Astrocyte (in vitro differentiated cells and primary cell): ENCODE results near the gene UGT1A6. TPM values are rescaled to one million over a fixed set of nuclear protein-coding genes. Genes with fewer than 3 reads are reported as not detected.

Source experiments
- DNase-seq: peaks from one replicate; pipeline ENCODE4 v3.0.0-alpha.2; 2010; ENCODE audit warnings: low read depth
- FAIRE-seq: peaks from 2 replicates; lab custom pipeline; 2011; peaks lifted over from hg19 to GRCh38; lab: Jason Lieb, UNC
- H2AFZ ChIP-seq: 2 replicates; pipeline ENCODE4 v1.6.0; 2012; ENCODE audit warnings: low read depth, low read length, inconsistent platforms
- H3K27ac ChIP-seq: 2 replicates; pipeline ENCODE4 v1.5.1; 2011; ENCODE audit warnings: low read depth, low read length, inconsistent platforms
- H3K27me3 ChIP-seq: 2 replicates; pipeline ENCODE4 v1.6.0; 2011; ENCODE audit warnings: low read length, inconsistent platforms; ENCODE audit not compliant: insufficient read depth
- H3K36me3 ChIP-seq: 2 replicates; pipeline ENCODE4 v1.5.1; 2011; ENCODE audit warnings: low read length, inconsistent platforms; ENCODE audit not compliant: insufficient read depth
- H3K4me1 ChIP-seq: 2 replicates; pipeline ENCODE4 v1.5.1; 2011; ENCODE audit warnings: low read length, inconsistent platforms; ENCODE audit not compliant: insufficient read depth
- H3K4me2 ChIP-seq: 2 replicates; pipeline ENCODE4 v1.6.0; 2012; ENCODE audit warnings: low read length, inconsistent platforms
- H3K4me3 ChIP-seq: 2 replicates; pipeline ENCODE4 v1.5.1; 2011; ENCODE audit warnings: low read depth, mild to moderate bottlenecking, low read length, inconsistent platforms; ENCODE audit not compliant: insufficient read depth
- H3K79me2 ChIP-seq: 2 replicates; pipeline ENCODE4 v1.6.0; 2012; ENCODE audit warnings: mild to moderate bottlenecking, low read length, inconsistent platforms; ENCODE audit not compliant: insufficient read depth
- H3K9ac ChIP-seq: 2 replicates; pipeline ENCODE4 v1.6.0; 2012; ENCODE audit warnings: mild to moderate bottlenecking, low read length, inconsistent platforms
- H3K9me3 ChIP-seq: 2 replicates; pipeline ENCODE4 v1.5.1; 2012; ENCODE audit warnings: low read depth, mild to moderate bottlenecking, low read length, inconsistent platforms; ENCODE audit not compliant: insufficient read depth
- H4K20me1 ChIP-seq: 2 replicates; pipeline ENCODE4 v1.6.0; 2012; ENCODE audit warnings: low read length, inconsistent platforms; ENCODE audit not compliant: insufficient read depth
- H3K27ac Mint-ChIP-seq: one replicate; pipeline ENCODE4 v1.8.0; 2021; ENCODE audit warnings: mild to moderate bottlenecking, mixed read lengths; ENCODE audit not compliant: unreplicated experiment
- H3K27me3 Mint-ChIP-seq: one replicate; pipeline ENCODE4 v1.8.0; 2021; ENCODE audit warnings: low read depth, mixed read lengths; ENCODE audit not compliant: unreplicated experiment
- H3K36me3 Mint-ChIP-seq: one replicate; pipeline ENCODE4 v1.8.0; 2021; ENCODE audit warnings: low read depth, mixed read lengths; ENCODE audit not compliant: unreplicated experiment
- H3K4me1 Mint-ChIP-seq: one replicate; pipeline ENCODE4 v1.8.0; 2021; ENCODE audit warnings: low read depth, mixed read lengths; ENCODE audit not compliant: unreplicated experiment
- H3K4me3 Mint-ChIP-seq: one replicate; pipeline ENCODE4 v1.8.0; 2021; ENCODE audit warnings: mild to moderate bottlenecking, moderate library complexity, mixed read lengths; ENCODE audit not compliant: unreplicated experiment
- H3K9me3 Mint-ChIP-seq: one replicate; pipeline ENCODE4 v1.8.0; 2021; ENCODE audit warnings: mild to moderate bottlenecking, mixed read lengths; ENCODE audit not compliant: unreplicated experiment
- EZH2 ChIP-seq: IDR thresholded peaks from 2 replicates; pipeline ENCODE4 v1.6.1; 2012; ENCODE audit warnings: mild to moderate bottlenecking, low read length, inconsistent platforms; ENCODE audit not compliant: insufficient read depth
- total RNA-seq: library from RNA; stranded (reverse); gene quantifications from 2 replicates; pipeline ENCODE4 v1.2.1, GENCODE V29; 2021
- TF ChIP-seq, protein P1 (sequence below): IDR thresholded peaks from 2 replicates; pipeline ENCODE4 v1.5.1; 2011; ENCODE audit warnings: low read depth, mild to moderate bottlenecking, inconsistent platforms, low read length, moderate library complexity; ENCODE audit not compliant: insufficient read depth

The UGT1A6 gene
- total RNA-seq, 1 donor from 2014 or later = not detected

- FAIRE-seq = no peak
- H3K79me2 ChIP-seq = no peaks in the 10 kb centered on the region
Measured at GRCh38 chr2:233799087-233799665, 106.5 kb downstream of the UGT1A6 start.

GRCh38 chr2:233799716-233800115 lies 107.0 kb downstream of the UGT1A6 start:
- peaks cover under 1% of the 10 kb centered on the region for H3K27me3 ChIP-seq
- H3K4me2 ChIP-seq = no peak overlapping the region
- H3K27ac ChIP-seq = no peak overlapping the region
- peaks cover 38% of the 10 kb centered on the region for H3K27me3 Mint-ChIP-seq
- H4K20me1 ChIP-seq = no peaks in the 10 kb centered on the region
- DNase-seq (no peak), FAIRE-seq (no peak)
- H3K4me3 Mint-ChIP-seq = no peak overlapping the region
- TF ChIP-seq, protein P1, sequence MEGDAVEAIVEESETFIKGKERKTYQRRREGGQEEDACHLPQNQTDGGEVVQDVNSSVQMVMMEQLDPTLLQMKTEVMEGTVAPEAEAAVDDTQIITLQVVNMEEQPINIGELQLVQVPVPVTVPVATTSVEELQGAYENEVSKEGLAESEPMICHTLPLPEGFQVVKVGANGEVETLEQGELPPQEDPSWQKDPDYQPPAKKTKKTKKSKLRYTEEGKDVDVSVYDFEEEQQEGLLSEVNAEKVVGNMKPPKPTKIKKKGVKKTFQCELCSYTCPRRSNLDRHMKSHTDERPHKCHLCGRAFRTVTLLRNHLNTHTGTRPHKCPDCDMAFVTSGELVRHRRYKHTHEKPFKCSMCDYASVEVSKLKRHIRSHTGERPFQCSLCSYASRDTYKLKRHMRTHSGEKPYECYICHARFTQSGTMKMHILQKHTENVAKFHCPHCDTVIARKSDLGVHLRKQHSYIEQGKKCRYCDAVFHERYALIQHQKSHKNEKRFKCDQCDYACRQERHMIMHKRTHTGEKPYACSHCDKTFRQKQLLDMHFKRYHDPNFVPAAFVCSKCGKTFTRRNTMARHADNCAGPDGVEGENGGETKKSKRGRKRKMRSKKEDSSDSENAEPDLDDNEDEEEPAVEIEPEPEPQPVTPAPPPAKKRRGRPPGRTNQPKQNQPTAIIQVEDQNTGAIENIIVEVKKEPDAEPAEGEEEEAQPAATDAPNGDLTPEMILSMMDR = no peak
- no peak for TF ChIP-seq EZH2
- H3K9me3 ChIP-seq = no peaks in the 10 kb centered on the region
- peaks cover 5% of the 10 kb centered on the region for H3K4me1 ChIP-seq
- no peaks in the 10 kb centered on the region for H3K36me3 ChIP-seq
- no peak overlapping the region for H3K27ac Mint-ChIP-seq
- H3K79me2 ChIP-seq = no peaks in the 10 kb centered on the region
- H3K4me3 ChIP-seq = no peak overlapping the region
- no peaks in the 10 kb centered on the region for H3K36me3 Mint-ChIP-seq
- H3K4me1 Mint-ChIP-seq = peaks cover 4% of the 10 kb centered on the region
- no peak overlapping the region for H3K9ac ChIP-seq
- H3K9me3 Mint-ChIP-seq = peaks cover 4% of the 10 kb centered on the region
- H2AFZ ChIP-seq = no peak overlapping the region

More at GRCh38 chr2:233799087-233799665, 106.5 kb downstream of the UGT1A6 start:
- no peak overlapping the region for H3K4me3 ChIP-seq
- no peak overlapping the region for H2AFZ ChIP-seq
- no peaks in the 10 kb centered on the region for H3K9me3 ChIP-seq
- TF ChIP-seq, protein P1 = no peak
- H3K9ac ChIP-seq = no peak overlapping the region
- H3K4me1 ChIP-seq = peaks cover 5% of the 10 kb centered on the region
- DNase-seq = no peak
- H3K27ac Mint-ChIP-seq = no peak overlapping the region
- peaks cover 4% of the 10 kb centered on the region for H3K4me1 Mint-ChIP-seq
- no peak overlapping the region for H3K27ac ChIP-seq
- H3K4me3 Mint-ChIP-seq = no peak overlapping the region
- H3K4me2 ChIP-seq = no peak overlapping the region
- H3K27me3 Mint-ChIP-seq = peaks cover 34% of the 10 kb centered on the region
- H4K20me1 ChIP-seq = no peaks in the 10 kb centered on the region
- peaks cover 4% of the 10 kb centered on the region for H3K9me3 Mint-ChIP-seq
- H3K36me3 ChIP-seq = no peaks in the 10 kb centered on the region
- no peaks in the 10 kb centered on the region for H3K36me3 Mint-ChIP-seq
- H3K27me3 ChIP-seq = no peaks in the 10 kb centered on the region

DNA sequence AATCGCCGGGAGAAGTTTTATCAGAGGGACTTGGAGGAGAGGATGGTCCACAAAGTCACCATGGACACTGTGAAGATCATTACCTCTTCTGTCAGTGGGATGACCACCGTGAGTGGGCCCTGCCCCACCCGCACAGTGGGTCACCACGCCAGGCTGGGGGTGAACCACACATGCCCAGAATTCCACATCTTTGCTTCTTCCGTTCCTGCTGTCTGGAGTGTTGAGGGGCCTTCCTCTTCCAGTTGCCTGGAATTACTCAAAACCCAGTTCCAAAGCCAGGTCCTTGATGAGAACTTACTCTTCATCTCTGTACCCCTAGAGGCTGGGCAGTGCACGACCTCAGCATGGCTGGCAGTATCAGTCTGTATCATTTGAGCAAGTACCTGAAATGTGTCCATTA lies 107.5 kb downstream of the UGT1A6 start:
- peaks cover 4% of the 10 kb centered on the region for H3K9me3 Mint-ChIP-seq
- no peak overlapping the region for H3K4me3 Mint-ChIP-seq
- no peaks in the 10 kb centered on the region for H3K36me3 Mint-ChIP-seq
- no peak for FAIRE-seq
- H3K79me2 ChIP-seq = no peaks in the 10 kb centered on the region
- no peak overlapping the region for H3K4me3 ChIP-seq
- no peak overlapping the region for H3K4me2 ChIP-seq
- no peak for DNase-seq
- H3K4me1 ChIP-seq = peaks cover 5% of the 10 kb centered on the region
- H3K27me3 Mint-ChIP-seq = peaks cover 38% of the 10 kb centered on the region
- H3K36me3 ChIP-seq = no peaks in the 10 kb centered on the region
- no peak for TF ChIP-seq EZH2
- TF ChIP-seq, protein P1 = no peak
- H3K27ac Mint-ChIP-seq = no peak overlapping the region
- H3K9ac ChIP-seq = no peak overlapping the region
- H3K27me3 ChIP-seq = peaks cover 4% of the 10 kb centered on the region
- H4K20me1 ChIP-seq = no peaks in the 10 kb centered on the region
- H2AFZ ChIP-seq = no peak overlapping the region
- H3K27ac ChIP-seq = no peak overlapping the region
- H3K9me3 ChIP-seq = no peaks in the 10 kb centered on the region
- H3K4me1 Mint-ChIP-seq = peaks cover 4% of the 10 kb centered on the region
